ENCODE results near the gene PCNX2.

DNA sequence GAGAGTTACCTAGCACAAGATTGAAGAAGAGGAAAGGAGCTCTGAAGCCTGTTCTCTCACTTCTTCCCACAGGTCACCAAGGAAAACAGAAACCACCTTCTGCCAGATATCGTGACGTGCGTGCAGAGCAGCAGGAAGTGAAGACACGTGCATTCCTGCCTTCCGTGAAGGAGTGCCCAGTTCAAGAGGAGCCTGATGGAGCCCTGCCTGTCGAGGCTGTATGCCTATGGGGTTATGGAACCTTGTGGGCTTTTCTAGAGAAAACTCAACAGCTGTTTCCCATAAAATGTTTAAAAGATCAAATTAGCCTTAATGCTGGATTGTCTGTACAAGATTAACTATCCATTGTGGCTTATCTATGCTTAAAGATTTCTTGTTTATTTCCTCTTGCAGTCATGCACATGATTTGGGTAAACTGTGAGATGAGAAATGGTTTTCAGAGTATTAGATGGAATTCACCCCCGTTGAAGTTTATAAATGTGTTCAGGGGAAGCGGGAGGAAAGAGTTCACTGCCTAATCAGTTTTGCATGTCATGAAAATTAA lies 317.4 kb downstream of the PCNX2 start:
- TF ChIP-seq, protein P1, sequence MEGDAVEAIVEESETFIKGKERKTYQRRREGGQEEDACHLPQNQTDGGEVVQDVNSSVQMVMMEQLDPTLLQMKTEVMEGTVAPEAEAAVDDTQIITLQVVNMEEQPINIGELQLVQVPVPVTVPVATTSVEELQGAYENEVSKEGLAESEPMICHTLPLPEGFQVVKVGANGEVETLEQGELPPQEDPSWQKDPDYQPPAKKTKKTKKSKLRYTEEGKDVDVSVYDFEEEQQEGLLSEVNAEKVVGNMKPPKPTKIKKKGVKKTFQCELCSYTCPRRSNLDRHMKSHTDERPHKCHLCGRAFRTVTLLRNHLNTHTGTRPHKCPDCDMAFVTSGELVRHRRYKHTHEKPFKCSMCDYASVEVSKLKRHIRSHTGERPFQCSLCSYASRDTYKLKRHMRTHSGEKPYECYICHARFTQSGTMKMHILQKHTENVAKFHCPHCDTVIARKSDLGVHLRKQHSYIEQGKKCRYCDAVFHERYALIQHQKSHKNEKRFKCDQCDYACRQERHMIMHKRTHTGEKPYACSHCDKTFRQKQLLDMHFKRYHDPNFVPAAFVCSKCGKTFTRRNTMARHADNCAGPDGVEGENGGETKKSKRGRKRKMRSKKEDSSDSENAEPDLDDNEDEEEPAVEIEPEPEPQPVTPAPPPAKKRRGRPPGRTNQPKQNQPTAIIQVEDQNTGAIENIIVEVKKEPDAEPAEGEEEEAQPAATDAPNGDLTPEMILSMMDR (conservative IDR thresholded peaks at IDR 0.05; ENCODE audit: low read length) = no peak
- TF ChIP-seq EZH2phosphoT487 (IDR thresholded peaks at IDR 0.05; ENCODE audit: borderline replicate concordance) = no peak

All from Loucy (cell line).